Measurements from ENCODE around the gene FGA.

DNA sequence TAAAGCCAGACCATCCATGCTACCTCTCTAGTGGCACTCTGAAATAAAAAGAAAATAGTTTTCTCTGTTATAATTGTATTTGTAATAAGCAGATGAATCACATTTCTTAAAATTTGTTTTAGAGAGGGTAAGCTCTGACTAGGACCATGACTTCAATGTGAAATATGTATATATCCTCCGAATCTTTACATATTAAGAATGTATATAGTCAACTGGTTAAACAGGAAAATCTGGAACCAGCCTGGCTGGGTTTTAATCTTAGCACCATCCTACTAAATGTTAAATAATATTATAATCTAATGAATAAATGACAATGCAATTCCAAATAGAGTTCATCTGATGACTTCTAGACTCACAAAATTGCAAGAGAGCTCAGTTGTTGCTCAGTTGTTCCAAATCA is 26.2 kb downstream of the FGA start:
- no peak for TF ChIP-seq EZH2 (IDR thresholded peaks at IDR 0.05; ENCODE audit: low read depth)
- TF ChIP-seq, protein P1, sequence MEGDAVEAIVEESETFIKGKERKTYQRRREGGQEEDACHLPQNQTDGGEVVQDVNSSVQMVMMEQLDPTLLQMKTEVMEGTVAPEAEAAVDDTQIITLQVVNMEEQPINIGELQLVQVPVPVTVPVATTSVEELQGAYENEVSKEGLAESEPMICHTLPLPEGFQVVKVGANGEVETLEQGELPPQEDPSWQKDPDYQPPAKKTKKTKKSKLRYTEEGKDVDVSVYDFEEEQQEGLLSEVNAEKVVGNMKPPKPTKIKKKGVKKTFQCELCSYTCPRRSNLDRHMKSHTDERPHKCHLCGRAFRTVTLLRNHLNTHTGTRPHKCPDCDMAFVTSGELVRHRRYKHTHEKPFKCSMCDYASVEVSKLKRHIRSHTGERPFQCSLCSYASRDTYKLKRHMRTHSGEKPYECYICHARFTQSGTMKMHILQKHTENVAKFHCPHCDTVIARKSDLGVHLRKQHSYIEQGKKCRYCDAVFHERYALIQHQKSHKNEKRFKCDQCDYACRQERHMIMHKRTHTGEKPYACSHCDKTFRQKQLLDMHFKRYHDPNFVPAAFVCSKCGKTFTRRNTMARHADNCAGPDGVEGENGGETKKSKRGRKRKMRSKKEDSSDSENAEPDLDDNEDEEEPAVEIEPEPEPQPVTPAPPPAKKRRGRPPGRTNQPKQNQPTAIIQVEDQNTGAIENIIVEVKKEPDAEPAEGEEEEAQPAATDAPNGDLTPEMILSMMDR (conservative IDR thresholded peaks at IDR 0.05) = no peak
